Epithelial cell of esophagus (primary cell): ENCODE results near the gene HIC1.

Source experiments
- DNase-seq: peaks from one replicate; pipeline ENCODE4 v3.0.0; 2010; ENCODE audit warnings: low read depth
- H3K4me3 ChIP-seq: 2 replicates; pipeline ENCODE4 v1.5.1; 2011; ENCODE audit warnings: mild to moderate bottlenecking, low read length, control low read depth
- TF ChIP-seq, protein P1 (sequence below): IDR thresholded peaks from 2 replicates; pipeline ENCODE4 v1.5.1; 2011; ENCODE audit warnings: low read depth, mild to moderate bottlenecking, low read length, control low read depth, inconsistent platforms; ENCODE audit not compliant: insufficient read depth; ENCODE audit errors: missing control alignments

Gene HIC1

DNA sequence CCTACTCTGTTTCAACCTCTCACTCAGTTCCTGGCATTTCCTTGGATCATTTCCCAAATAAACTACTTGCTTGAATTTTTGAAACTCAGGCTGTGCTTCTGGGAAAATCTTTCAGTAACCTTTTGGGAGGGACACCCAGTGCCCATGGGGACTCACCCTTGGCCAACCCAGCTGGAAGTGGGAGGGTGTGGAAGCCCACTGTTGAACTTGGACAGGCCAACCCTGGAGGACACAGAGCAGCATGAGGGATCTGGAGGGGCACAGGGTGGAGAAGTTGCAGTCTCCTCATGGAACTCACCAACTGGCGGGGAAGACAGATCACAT, 40.9 kb upstream of the HIC1 start:
- TF ChIP-seq, protein P1, sequence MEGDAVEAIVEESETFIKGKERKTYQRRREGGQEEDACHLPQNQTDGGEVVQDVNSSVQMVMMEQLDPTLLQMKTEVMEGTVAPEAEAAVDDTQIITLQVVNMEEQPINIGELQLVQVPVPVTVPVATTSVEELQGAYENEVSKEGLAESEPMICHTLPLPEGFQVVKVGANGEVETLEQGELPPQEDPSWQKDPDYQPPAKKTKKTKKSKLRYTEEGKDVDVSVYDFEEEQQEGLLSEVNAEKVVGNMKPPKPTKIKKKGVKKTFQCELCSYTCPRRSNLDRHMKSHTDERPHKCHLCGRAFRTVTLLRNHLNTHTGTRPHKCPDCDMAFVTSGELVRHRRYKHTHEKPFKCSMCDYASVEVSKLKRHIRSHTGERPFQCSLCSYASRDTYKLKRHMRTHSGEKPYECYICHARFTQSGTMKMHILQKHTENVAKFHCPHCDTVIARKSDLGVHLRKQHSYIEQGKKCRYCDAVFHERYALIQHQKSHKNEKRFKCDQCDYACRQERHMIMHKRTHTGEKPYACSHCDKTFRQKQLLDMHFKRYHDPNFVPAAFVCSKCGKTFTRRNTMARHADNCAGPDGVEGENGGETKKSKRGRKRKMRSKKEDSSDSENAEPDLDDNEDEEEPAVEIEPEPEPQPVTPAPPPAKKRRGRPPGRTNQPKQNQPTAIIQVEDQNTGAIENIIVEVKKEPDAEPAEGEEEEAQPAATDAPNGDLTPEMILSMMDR, result no peak
- DNase-seq, result no peak
- H3K4me3 ChIP-seq, result no peak overlapping the region

DNA sequence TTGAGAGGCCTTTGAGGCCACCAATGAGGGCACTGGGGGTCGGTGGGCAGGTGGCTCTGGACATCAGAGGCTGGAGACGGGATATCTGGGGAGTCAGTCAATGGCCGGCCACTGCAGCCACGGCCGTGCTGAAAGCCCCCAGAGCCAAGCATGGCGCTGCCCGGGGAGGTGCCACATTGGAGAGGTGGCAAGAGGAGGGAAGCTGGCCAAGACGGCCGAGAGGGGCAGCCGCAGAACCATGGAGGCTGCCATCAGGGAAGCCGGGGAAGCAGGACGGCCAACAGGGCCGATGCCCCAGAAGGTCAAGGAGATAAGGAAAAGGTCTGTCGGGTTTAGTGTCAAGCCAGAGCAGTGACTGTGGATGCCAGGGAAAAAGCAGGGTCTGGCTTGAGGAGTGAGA, 39.6 kb upstream of the HIC1 start:
- no peak overlapping the region for H3K4me3 ChIP-seq
- DNase-seq, result no peak
- TF ChIP-seq, protein P1, result no peak

DNA sequence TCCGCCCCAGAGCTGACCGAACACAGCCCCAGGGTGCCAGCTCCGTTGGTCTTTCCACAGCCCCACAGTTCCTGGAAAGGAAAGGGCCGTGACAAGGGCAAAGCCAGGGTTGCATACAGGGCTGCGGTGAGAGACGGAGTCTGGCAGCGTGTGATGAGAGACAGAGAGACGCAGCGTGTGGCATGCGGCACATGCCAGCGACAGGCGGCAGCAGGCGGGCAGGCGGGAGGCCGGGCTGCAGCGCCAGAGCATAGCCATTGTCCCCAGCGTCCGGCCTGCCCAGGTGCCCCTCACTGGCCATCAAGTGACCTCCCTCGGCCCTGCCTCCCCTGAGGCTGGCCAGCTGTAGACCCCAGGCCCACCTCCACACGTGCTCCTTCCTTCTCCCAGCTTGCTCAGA, 38.4 kb upstream of the HIC1 start:
- DNase-seq, result no peak
- no peak overlapping the region for H3K4me3 ChIP-seq
- TF ChIP-seq, protein P1, result no peak

DNA sequence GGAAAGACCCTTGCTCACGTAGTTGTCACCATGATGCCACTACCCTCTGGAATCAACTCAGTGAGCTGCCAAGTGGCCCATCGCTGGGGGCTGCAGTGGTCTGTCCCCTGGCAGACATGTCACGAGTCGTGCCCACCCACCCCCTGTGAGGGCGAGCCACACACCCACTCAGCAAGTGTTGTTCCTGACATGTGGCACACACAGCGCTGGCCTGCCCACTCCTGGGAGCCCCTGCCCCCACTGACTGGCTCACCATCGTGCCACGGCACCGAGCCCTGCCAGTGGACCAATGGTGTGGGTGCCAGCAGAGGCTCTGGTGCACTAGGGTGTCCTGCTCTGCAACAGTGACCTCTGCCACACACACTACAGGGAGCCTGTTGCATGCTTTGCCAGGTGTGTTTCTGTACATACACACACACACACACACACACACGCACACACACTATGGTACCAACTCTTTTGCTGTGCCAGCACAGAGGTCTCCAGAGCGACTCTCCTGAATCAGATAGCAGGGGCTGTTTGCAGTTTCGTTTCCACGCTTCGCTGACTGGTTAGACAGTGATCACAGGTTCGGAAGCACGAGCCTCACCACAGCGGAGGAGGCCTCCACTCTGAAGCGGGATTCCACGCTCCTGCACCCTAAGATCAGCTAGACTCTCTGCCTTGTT, 37.5 kb upstream of the HIC1 start:
- TF ChIP-seq, protein P1, result no peak
- DNase-seq, result no peak
- no peak overlapping the region for H3K4me3 ChIP-seq

DNA sequence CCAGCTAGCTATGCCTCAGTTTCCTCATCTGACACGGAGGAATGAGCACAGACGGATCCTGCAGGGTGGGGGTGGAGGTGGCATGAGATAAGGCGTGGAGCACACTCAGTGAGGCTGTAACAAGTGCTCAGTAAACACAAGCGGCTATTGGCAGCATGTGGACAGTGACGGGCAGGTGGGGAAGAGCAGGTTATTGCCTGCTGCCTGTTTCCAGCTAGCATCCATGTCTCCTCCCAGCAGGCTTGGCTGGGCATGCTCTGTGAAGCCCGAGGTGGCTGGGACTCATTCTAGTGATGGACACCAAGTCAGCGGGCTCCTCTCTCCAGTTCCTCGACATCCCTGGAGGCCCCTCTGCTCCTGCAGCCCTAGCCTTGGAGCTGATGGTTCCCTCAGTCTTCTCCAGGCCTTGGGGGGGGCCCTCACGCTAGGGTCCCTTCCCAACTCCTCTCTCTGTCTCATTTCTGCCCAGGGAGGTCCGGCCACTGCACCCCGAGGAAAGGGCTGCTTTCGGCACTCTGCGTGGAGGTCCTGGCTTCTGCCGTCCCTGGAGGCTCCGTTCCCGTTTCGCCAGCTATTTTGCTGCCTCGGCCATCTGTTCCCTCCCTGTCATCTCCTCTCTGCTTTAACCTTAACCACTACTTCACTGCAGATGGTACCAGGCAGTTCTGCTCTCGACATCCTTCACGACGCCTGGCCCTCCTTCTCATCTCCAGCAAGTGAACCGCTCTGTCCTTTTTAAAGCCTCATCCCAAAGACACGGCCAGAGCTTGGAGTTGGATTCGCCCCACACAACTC, 36.0 kb upstream of the HIC1 start:
- TF ChIP-seq, protein P1, result no peak
- H3K4me3 ChIP-seq, result no peak overlapping the region
- DNase-seq, result no peak

DNA sequence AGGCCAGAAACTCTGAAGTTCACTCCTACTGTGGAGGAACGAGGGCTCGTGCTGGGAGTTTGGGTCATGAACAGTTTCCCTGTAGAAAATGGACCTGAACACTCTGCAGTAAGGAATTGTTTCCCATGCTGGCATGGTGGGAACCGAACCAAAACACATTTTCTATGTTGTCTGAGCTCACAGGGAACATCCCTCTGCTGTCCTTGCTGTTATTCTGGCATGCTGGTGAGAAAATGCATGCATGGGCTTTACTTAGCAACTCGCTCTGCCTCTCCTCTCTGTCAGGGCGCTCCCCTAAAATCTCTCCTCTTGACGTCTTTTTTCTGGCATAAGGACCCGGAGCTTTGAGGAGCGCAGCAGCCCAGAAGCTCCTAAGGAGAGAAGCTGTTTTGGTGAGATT, 35.2 kb upstream of the HIC1 start:
- no peak overlapping the region for H3K4me3 ChIP-seq
- no peak for DNase-seq
- TF ChIP-seq, protein P1, result no peak

DNA sequence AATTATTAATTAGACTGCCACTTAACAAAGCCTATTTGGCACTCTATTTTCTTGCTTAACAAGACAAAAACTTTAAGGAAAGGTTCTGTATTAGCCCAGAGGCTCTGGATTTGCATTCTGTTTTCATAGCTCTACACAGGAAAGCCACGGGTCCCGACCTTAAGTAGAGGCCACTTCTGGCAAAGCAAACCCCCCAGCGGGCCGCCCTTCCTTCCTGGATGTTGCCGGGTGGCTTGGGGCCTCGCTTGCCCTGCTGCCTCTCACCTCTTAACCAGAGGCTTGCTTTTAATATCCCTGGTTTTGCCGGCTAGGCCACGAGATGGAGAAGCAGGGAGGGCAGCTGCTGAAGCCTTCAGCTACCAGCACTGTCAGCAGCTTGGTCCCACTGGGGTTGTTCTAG, 34.2 kb upstream of the HIC1 start:
- H3K4me3 ChIP-seq, result no peak overlapping the region
- TF ChIP-seq, protein P1, result no peak
- DNase-seq, result no peak
